Uterus (tissue), 2 donors: Measurements from ENCODE around the gene PARD3.

Experiments
- POLR2A ChIP-seq, 2 donors: fragments of 450-650 bp; IDR thresholded peaks; one replicate each; pipeline ENCODE4 v1.6.1; 2016; ENCODE audit warnings: antibody characterized with exemption in 2 of 2, mild to moderate bottlenecking in 1 of 2, moderate library complexity in 1 of 2
- TF ChIP-seq, protein P1 (sequence below), 4 experiments: fragments of 200-600 bp in 2 of 4; fragments of 450-650 bp in 2 of 4; sonication (generic) in 2 of 4; IDR thresholded peaks; one replicate each; pipeline ENCODE4 v1.5.1; 2016 to 2019; ENCODE audit warnings: antibody characterized with exemption in 4 of 4, mild to moderate bottlenecking in 2 of 4, moderate library complexity in 1 of 4

- TF ChIP-seq, protein P1, sequence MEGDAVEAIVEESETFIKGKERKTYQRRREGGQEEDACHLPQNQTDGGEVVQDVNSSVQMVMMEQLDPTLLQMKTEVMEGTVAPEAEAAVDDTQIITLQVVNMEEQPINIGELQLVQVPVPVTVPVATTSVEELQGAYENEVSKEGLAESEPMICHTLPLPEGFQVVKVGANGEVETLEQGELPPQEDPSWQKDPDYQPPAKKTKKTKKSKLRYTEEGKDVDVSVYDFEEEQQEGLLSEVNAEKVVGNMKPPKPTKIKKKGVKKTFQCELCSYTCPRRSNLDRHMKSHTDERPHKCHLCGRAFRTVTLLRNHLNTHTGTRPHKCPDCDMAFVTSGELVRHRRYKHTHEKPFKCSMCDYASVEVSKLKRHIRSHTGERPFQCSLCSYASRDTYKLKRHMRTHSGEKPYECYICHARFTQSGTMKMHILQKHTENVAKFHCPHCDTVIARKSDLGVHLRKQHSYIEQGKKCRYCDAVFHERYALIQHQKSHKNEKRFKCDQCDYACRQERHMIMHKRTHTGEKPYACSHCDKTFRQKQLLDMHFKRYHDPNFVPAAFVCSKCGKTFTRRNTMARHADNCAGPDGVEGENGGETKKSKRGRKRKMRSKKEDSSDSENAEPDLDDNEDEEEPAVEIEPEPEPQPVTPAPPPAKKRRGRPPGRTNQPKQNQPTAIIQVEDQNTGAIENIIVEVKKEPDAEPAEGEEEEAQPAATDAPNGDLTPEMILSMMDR (IDR thresholded peaks at IDR 0.05) = no peak
- no peak for TF ChIP-seq POLR2A (IDR thresholded peaks at IDR 0.05)
Measured at GRCh38 chr10:34092891-34093290, 722.2 kb downstream of the PARD3 start.
